AG04449 (cell line): ENCODE results near the gene KCNMA1.
"Not testable (repeated sequence)": the region's sequence is repeated elsewhere in the genome, so short reads cannot be mapped to it uniquely, and the experiment has no call there.

Experiments
- CTCF ChIA-PET: fragments of 350-600 bp; formaldehyde crosslinking; extraction: SDS; loops from one replicate; lab custom pipeline; 2021; ENCODE audit warnings: antibody characterized with exemption; lab: Yijun Ruan, JAX
- POLR2A ChIA-PET: fragments of 400-600, 350-600 bp; formaldehyde crosslinking; extraction: SDS; loops from one replicate; lab custom pipeline; 2020; ENCODE audit warnings: antibody characterized with exemption, inconsistent platforms; lab: Yijun Ruan, JAX
- DNase-seq: peaks from one replicate; pipeline ENCODE4 v3.0.0-alpha.2; 2010; ENCODE audit warnings: low read depth, low spot score
- H3K4me3 ChIP-seq: 2 replicates; pipeline ENCODE4 v1.5.1; 2011; ENCODE audit warnings: low read depth, mild to moderate bottlenecking, control low read depth, low read length
- TF ChIP-seq, protein P1 (sequence below): IDR thresholded peaks from one replicate; pipeline ENCODE4 v1.5.1; 2011; ENCODE audit warnings: mild to moderate bottlenecking, moderate library complexity, low read length, control low read depth, inconsistent platforms; ENCODE audit not compliant: insufficient read depth; ENCODE audit errors: missing control alignments

The KCNMA1 gene

DNA sequence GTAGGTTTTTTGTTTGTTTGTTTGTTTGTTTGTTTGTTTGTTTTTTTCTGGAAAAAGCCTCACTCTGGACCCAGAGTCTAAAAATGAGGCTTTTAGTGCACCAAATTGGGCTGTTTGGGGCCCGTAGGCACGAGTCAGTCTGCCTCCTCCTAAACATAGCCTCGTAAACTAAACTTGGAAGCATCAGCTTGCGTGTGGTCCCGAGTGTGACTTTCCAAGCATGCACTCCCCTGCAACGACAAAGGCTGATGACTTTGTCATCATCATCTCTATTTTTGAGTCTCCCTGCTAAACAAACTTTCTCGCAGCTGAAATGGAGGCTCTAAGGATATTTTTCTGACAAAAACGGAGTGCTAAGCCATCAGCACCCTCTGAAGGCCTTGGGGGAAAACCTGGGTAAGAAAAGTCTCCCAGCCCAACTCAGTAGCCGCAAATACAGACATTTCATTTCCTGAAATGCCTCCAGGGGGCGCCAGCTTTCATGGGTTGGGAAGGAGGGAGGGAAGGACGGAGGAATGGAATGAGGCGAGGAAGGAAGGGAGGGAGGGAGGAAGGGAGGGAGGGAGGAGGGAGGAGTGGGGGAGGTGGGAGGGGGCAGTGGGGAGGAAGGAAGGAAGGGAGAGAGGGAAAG, 245.9 kb downstream of the KCNMA1 start:
- CTCF ChIA-PET = interaction anchor here (0.7 to 12.8 kb wide), 34 partner anchors 8 to 259 kb away, joined by 3 to 127 read pairs (median 5); partner anchors contain the start of gene KCNMA1
- peak; percentile 49 for DNase-seq
- TF ChIP-seq, protein P1, sequence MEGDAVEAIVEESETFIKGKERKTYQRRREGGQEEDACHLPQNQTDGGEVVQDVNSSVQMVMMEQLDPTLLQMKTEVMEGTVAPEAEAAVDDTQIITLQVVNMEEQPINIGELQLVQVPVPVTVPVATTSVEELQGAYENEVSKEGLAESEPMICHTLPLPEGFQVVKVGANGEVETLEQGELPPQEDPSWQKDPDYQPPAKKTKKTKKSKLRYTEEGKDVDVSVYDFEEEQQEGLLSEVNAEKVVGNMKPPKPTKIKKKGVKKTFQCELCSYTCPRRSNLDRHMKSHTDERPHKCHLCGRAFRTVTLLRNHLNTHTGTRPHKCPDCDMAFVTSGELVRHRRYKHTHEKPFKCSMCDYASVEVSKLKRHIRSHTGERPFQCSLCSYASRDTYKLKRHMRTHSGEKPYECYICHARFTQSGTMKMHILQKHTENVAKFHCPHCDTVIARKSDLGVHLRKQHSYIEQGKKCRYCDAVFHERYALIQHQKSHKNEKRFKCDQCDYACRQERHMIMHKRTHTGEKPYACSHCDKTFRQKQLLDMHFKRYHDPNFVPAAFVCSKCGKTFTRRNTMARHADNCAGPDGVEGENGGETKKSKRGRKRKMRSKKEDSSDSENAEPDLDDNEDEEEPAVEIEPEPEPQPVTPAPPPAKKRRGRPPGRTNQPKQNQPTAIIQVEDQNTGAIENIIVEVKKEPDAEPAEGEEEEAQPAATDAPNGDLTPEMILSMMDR = peak; percentile 83
- no peak overlapping the region for H3K4me3 ChIP-seq
- POLR2A ChIA-PET = interaction anchor here (0.7 to 2.0 kb wide), 9 partner anchors 24 to 322 kb away, joined by 3 to 13 read pairs (median 4); partner anchors contain the start of gene KCNMA1

DNA sequence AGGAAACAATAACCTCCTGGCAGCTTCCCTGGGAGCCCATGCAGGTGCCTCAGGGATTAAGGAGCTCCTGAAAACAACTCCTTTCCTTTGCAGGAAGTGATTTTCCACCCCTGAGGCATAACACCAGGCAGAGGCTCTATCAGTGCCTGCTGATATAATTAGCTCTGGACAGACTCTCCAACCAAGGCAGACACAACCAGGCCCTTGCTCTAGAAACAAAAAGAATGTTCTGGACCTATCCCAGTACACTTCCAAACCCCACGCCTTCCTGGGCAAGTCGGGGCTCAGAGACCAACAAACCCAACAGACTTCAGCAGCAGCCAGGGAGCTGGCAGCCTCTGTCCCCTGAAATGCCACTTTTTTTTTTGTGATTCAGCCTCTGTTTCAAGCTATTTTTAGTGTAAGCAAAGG, 247.1 kb downstream of the KCNMA1 start:
- no peak for DNase-seq
- TF ChIP-seq, protein P1 = no peak
- H3K4me3 ChIP-seq = no peak overlapping the region
- ChIA-PET CTCF (interaction anchor here (0.7 to 12.8 kb wide), 21 partner anchors 10 to 322 kb away, joined by 3 to 127 read pairs (median 5); partner anchors contain the start of gene KCNMA1), POLR2A (no interaction called here)

DNA sequence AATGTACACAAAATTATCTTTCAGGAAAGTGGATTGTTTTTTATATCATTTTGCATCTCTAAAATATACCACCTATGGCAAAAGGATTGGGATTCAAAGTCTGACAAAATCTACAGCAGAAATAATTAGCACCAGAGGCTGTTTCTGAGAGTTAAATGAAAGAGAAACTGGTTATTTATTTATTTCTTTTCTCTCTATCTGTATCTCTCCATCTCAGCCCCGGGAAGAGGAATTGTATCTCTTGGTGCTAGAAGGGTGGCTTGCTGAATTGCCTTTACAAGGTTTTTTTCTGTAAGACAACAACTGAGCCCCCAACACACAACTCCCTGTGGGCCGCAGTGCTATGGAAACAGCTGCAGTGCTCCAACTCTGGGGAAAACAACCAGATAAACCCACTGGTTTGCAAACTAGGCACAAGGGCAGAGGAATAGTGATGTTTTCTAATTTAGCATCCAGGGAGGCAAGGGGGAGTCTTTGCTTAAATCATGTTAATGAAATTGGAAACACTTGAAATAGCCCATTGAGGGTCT, 249.0 kb downstream of the KCNMA1 start:
- ChIA-PET CTCF (interaction anchor here (1.0 to 12.8 kb wide), 10 partner anchors 8 to 256 kb away, joined by 3 to 127 read pairs (median 8); no protein-coding TSS in a partner anchor), POLR2A (no interaction called here)
- DNase-seq = no peak
- TF ChIP-seq, protein P1 = no peak
- no peak overlapping the region for H3K4me3 ChIP-seq

DNA sequence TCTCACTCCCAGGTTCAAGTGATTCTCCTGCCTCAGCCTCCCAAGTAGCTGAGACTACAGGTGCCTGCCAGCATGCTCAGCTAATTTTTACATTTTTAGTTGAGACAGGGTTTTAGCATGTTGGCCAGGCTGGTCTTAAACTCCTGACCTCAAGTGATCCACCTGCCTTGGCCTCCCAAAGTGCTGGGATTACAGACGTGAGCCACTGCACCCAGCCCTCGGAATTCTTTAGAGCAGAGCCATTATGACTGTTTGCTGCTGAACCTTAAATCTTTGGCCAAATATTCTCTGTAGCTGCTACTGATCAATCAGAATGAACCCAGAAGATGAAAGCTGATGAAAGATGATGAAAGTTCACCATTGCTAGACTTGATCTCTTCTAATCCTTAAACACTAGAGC, 249.9 kb downstream of the KCNMA1 start:
- not testable (repeated sequence) for H3K4me3 ChIP-seq, DNase-seq
- ChIA-PET POLR2A (interaction anchor here (0.8 to 1.8 kb wide), 2 partner anchors 37 to 41 kb away, joined by 3 to 5 read pairs; no protein-coding TSS in a partner anchor), CTCF (interaction anchor here (0.6 to 12.8 kb wide), 11 partner anchors 9 to 257 kb away, joined by 3 to 127 read pairs (median 5); no protein-coding TSS in a partner anchor)

DNA sequence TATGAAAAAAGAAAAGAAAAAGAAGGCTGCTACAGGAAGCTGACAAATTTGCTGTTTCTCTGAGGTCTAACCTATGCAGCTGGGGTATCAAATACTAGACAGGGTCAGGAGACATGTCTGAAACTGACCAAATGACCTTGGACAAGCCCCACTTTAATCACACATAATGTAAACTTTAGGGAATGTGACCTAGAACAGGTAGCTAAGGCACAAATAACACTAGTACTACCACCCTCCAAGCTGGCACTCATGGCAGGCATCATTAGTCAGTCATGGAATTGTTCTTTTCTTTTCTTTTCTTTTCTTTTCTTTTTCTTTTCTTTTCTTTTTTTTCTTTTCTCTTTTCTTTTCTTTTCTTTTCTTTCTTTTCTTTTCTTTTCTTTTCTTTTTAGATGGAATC, 250.4 kb downstream of the KCNMA1 start:
- DNase-seq = no peak
- CTCF ChIA-PET = interaction anchor here (0.6 to 12.8 kb wide), 12 partner anchors 8 to 327 kb away, joined by 3 to 127 read pairs (median 3); no protein-coding TSS in a partner anchor
- TF ChIP-seq, protein P1 = no peak
- POLR2A ChIA-PET = interaction anchor here (0.8 to 1.8 kb wide), 3 partner anchors 36 to 146 kb away, joined by 3 to 5 read pairs (median 5); no protein-coding TSS in a partner anchor
- no peak overlapping the region for H3K4me3 ChIP-seq

DNA sequence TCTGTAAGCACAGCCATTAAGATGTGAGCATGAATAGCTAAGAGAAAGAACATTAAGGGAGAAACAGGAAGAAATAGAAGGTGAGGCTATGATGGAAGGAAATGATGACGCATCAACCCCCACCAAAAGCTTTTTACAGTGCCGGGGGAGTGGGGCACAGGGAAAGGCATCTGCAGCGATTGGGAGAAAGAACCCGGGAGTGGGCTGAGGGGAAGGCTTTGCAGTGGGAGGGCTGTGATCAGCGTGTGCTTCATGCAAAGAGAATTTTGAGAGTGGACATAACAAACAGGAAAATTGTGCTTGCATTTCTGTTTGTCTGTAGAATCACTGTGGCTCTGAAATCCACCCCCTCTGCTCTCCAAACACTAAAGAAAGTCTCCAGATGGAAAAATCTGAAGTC, 250.8 kb downstream of the KCNMA1 start:
- POLR2A ChIA-PET = interaction anchor here (1.2 to 1.8 kb wide), 2 partner anchors 36 to 145 kb away, joined by 5 read pairs; no protein-coding TSS in a partner anchor
- peak; percentile 54 for DNase-seq
- H3K4me3 ChIP-seq = peak overlapping the region; percentile 4; the same call in 1 of the 2 replicates
- CTCF ChIA-PET = interaction anchor here (0.9 to 12.8 kb wide), 10 partner anchors 8 to 328 kb away, joined by 3 to 127 read pairs (median 4); no protein-coding TSS in a partner anchor
- TF ChIP-seq, protein P1 = no peak
